Measurements from ENCODE around the gene ABCA13.

DNA sequence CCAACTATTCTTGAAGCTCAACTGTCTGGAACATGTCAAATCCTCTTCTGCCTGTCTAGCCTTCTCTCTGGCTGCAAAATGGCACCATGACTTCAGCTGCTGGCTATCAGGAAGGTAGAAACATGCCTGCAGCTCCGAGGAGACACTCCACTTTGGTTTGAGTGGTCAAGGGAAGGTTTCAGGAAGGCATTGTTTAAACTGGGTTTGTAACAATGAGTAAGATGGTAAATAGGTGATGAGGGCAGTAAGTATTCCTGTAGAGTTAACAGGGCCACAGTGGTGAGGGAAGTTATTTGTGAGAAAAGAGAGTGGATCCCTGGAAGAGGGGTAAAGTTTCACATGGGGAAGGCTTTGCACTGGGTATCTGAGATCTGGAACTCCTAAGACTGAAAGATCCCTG is 231.5 kb downstream of the ABCA13 start:
- TF ChIP-seq, protein P1, sequence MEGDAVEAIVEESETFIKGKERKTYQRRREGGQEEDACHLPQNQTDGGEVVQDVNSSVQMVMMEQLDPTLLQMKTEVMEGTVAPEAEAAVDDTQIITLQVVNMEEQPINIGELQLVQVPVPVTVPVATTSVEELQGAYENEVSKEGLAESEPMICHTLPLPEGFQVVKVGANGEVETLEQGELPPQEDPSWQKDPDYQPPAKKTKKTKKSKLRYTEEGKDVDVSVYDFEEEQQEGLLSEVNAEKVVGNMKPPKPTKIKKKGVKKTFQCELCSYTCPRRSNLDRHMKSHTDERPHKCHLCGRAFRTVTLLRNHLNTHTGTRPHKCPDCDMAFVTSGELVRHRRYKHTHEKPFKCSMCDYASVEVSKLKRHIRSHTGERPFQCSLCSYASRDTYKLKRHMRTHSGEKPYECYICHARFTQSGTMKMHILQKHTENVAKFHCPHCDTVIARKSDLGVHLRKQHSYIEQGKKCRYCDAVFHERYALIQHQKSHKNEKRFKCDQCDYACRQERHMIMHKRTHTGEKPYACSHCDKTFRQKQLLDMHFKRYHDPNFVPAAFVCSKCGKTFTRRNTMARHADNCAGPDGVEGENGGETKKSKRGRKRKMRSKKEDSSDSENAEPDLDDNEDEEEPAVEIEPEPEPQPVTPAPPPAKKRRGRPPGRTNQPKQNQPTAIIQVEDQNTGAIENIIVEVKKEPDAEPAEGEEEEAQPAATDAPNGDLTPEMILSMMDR (conservative IDR thresholded peaks at IDR 0.05): no peak
- TF ChIP-seq ZFX (IDR thresholded peaks at IDR 0.05): no peak
